Endometrium (tissue), 2 donors: ENCODE measurements around the gene SCAP.
A peak's percentile ranks its signal among the peaks of the same experiment; 100 is the strongest.
"Not testable (repeated sequence)": the region's sequence is repeated elsewhere in the genome, so short reads cannot be mapped to it uniquely, and the experiment has no call there.

Source experiments
- FAIRE-seq: peaks from 2 replicates; lab custom pipeline; 2012; peaks lifted over from hg19 to GRCh38; lab: Jason Lieb, UNC
- donor health status: control.
- donor health status: control.

SCAP gene

DNA sequence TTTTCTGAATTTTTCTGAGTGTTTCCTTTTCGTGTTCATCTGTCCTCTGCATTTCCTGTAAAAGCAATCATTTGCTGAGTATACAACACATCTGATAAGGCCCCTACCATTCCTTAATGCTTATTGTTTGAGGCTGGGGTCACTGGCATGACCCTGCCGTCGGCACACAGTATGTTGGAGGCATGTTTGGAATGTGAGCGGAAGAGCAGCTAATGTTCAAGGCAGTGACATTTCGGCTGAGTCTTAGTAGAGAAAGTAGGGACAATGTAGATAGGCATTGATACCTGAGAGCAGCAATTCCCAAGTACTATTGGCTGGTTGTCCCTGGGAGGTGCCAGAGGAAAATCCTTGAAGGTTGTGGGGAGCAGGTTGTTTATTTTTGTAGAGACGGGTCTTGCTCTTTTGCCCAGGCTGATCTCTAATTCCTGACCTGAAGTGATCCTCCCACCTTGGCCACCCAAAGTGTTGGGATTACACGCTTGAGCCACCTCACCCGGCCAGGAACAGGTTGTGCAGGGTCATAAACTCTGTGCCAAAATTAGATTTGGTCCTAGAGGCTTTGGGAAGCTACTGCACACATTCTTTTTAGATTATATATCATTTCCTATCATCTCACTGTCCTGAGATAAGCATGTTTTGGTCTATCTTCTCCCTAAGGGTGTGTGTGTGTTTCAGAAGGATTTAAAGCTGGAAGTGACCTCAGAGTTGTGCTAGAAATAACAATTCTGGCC lies 81.4 kb downstream of the SCAP start:
- no peak for FAIRE-seq

DNA sequence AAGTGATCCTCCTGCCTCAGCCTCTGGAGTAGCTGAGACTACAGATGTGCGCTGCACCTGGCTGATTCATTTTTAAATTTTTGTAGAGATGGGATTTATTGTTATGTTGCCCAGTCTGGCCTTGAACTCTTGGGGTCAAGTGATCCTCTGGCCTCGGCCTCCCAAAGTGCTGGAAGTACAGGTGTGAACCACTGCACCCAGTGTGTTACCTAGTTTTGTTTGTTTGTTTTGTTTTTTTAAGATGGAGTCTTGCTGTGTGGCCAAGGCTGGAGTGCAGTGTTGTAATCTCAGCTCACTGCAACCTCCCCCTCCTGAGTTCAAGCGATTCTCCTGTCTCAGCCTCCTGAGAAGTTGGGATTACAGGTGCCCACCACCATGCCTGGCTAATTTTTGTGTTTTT lies 82.8 kb downstream of the SCAP start:
- no peak for FAIRE-seq

DNA sequence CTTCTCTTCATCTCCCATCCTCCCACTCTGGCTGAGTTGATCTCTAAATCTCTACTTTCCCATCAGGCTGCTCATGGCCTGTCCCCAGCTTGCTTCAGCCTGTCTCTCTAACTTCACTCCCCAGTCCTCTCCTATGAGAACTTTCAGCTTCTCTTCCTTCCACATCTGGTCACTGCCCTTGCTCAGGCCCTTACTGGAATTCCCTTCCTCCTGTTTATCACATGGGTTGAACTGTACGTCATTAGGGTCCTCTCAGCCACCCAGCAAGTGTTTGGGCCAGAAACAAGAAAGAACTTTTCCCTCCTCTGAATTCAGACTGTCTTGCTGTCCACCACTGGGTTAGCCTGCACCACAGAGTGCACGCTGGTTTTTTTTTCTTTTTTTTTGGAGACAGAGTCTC lies 89.9 kb downstream of the SCAP start:
- FAIRE-seq: no peak

DNA sequence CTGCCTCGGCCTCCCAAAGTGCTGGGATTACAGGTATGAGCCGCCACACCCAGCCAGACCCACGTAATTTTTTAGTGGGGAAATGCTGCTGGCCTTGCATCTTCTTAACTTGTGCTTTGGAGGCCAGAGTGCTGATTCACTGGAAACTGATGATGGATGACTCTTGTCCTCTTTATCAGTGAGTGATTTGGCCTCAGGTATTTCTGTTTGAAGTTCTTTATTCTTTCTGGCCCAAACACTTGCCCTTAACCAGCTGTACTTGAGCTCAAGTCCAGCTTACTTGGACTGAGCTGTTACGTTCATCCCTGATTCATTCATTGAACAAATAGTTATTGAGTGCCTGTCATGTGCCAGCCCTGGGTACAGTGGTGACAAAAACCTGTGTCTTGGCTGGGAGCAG lies 90.7 kb downstream of the SCAP start:
- FAIRE-seq: no peak

DNA sequence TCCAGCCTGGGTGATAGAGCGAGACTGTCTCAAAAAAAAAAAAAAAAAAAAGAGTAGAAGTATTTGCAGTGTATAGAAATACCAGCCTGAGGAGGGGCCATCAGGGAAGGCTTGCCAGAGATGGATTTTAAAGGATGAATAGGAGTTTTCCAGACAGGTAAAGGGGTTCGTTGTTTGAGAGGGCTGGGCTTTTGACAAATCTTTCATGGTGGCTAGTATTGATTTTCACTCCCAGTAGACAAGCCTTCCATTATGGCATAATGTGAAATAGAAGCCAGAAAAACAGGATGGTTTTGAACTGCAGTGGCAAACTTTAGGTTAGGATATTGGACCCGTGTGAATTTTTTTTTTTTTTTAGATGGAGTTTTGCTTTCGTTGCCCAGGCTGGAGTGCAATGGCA lies 91.3 kb downstream of the SCAP start:
- no peak for FAIRE-seq

DNA sequence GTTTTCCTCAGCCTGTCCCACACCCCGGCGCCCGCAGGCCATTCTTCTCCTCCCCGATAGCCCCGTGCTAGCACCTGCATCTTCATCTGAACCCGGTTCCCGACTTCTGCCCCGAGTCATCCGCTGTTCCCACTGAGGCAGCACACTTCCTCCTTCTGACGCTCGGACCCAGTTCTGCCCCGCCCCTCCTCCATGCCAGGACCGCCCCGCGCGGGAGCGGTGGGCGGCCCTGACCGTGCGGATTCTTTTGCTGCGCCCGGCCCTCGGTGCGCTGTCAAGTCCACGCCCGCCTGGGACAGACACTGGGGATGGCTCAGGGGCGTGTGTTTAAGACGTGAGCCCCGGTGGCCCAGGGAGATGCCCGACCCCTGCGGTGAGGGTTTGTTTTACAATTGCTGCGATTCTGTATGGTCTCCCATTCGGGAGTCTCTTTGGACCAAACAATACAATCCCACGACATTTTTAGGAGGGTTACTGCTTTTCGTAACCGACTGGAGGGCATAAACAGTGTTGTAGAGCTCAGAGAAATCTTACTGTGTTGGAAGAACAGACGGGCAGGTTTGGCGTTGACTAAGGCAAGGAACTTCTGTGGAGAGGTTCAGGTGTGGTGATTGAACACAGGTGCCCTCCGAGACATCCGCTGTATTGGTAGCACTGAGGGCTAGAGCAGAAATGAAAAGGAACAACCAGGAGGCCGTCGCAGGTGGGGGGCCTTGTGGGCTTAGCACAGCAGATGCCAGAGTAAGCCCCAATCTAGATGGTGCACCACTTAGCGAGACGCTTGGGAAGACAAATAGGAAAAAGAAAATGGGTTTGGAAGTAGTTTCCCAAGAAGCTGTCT lies 94.2 kb downstream of the SCAP start:
- FAIRE-seq: no peak

DNA sequence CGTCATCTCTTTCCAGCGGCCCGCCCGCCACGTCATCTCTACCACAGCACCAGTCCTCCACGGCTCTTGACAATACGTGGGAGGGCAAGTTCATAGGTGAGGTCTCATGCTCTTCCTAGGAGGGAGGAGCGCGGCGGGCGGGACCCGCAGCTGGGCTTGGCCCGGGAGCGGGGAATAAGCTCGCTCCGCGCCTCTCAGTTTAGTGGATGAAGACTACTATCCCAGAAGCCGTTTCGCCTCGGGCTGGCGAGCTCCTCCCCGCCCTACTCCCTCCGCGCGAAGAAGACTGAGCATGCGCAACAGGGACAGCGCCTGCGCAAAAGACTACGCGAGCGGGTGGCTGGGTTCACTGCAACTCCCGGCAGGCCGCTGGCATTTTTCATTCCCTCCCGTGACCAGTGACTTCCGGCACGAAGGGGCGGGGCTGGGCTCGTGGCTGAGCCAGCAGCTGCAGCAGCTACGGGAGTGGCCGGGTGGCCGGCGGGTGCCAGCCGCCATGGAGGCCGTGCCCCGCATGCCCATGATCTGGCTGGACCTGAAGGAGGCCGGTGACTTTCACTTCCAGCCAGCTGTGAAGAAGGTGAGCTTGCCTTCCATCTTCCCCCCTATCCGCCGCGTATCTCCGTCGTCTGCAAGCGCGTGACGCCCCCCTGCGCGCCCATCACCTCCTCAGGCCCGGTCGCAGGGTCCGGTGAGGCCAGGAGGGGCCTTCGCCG lies 95.0 kb downstream of the SCAP start, which contains the start of gene PTPN23:
TSS of gene PTPN23 (plus strand) at position 421 of the 716 bp plus-strand sequence. CDS start at position 497, 76 bp downstream.
- FAIRE-seq: peak; percentile 88

DNA sequence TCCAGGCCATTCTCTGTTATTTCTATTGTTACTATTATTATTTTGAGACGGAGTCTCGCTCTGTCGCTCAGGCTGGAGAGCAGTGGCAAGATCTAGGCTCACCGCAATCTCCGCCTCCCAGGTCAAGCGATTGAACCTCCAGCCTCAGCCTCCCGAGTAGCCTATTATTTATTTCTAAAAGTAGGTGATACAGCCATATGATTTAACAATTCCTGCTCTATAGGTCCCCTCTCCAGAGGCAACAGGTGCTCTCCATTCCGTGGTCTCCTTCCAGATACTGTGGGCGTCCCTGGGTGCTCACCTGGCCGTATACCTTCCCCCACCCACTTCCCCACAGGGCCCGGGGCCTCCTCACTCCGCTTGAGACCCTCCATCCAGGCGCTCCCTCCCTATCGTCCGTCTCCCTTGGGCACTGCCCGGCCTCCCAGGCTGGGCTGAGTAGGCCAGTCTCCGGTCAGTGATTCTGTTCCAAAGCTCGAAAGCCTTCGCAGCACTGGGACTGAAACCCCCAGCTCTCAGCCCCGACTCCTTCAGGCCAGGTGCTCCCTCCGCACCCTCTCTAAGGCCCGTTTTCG lies 95.6 kb downstream of the SCAP start:
- FAIRE-seq: no peak

DNA sequence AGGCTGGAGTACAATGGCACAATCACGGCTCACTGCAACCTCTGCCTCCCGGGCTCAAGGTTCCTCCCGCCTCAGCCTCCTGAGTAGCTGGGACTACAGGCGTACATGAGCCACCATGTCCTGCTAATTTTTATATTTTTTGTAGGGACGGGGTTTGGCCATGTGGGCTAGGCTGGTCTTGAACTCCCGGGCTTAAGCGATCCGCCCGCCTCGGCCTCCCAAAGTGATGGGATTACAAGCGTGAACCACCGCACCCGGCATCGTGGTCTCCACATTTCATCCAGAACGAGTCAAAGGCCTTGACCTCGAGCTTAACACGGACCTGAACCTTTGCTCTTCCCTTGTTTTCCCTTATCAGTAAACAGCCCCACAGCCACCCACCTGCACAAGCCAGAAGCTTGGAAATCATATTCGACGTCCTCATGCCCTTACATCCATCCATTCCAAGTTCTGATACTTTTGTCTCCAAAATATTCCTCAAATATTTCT lies 96.3 kb downstream of the SCAP start:
- no peak for FAIRE-seq

DNA sequence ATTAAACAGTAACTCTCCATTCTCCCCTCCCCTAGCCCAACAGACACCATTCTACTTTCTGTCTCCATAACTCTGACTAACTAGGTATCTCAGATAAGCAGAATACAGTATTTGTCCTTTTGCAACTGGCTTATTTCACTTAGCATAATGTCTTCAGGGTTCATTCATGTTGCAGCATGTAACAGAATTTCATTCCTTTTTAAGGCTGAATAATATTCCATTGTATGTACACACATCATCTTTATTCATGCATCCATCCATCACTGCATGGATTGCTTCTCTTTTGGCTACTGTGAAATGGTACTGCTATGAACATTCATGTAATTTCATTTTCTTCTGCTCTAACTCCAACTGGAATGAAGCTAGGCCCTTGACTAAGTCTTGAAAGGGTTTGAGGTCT lies 96.9 kb downstream of the SCAP start:
- FAIRE-seq: no peak

DNA sequence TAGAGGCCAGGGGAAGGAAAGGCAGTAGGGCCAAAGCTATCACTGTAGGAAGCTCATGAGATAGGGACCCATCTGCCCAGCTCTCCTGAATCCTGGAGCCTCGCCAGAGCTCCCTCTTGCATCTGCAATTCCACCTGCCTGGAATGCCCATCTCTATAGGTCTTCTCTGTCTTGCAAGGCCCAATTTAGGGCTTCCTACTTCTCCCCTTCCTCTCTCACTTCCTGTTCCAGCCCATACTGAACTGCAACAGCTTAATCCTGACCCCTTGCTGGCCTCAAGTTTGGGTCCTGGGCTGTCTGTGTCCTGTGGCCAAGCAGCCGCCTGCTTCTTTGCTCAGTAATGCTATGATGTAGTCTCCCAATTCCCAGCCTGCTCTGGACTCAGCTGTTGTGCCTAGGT lies 98.6 kb downstream of the SCAP start:
- FAIRE-seq: no peak

DNA sequence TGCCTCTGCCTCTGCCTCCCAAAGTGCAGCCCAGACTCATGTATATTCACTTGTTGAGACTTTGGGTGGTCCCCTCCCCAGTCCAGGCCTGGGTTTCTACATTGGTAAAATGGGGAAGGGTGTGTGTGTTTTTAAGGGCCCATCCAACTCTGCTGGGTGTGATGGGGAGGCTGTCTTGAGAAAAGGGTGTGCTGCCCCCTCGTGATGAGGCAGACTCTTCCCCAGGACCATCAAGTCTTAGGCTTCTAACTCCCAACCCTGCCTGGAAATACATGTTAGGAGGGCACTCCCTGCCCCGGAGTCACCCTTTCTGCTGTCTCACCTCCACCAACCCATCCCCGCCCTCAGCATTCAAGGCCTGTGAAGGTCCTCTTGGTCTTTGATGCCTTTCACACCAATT lies 99.3 kb downstream of the SCAP start:
- FAIRE-seq: no peak

DNA sequence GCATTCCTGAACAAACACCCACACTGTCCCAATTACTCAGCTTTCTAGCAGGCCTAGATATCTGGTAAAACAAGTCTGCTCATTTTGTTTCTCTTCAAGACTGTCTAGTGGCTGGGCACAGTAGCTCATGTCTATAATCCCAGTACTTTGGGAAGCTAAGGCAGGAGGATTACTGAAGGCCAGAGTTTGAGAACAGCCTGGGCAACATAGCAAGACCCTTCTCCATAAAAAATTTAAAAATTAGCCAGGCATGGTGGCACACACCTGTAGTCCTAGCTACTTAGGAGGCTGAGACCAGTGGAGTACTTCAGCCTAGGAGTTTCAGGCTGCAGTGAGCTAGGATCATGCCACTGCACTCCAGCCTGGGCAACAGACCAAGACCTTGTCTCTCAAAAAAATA lies 101.2 kb downstream of the SCAP start:
- FAIRE-seq: no peak

DNA sequence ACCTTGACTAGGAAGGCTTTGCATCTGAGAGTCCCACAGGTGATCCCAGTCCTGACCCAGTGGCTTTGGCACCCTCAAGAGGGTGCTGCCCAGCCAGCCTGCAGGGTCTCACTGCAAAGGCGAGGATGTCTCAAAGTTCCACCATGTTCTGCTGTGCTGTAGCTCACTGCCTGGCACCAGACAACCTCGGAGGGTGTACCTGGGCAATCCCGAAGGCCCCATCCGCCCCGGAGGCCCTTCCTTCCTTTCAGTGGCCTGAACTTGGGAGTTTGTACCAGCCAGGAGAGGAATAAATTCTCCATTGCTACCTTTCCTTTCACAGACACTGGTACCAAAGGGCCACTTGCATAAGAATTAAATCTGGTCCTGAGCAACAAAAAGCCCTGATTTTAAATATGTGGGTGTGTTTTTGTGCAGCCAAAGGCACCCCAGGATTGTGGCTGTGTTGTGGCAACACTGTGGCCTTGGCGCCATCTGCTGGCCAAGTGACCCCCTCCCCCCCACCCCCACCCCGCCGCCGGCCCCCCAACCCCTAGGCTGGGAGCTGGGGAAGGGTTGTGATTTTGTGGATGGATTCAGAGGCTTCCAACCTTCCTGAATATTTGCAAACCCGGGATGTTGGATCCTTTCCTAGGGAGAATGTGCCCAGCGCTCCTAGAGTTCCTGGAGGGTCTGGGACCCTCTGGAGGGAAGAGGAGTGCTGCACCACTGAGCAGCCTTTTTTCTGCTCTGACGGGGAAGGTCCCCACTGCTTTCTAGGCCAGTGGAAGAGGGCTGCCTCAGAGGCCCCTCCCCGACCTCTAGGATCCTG lies 104.6 kb downstream of the SCAP start:
- no peak for FAIRE-seq

DNA sequence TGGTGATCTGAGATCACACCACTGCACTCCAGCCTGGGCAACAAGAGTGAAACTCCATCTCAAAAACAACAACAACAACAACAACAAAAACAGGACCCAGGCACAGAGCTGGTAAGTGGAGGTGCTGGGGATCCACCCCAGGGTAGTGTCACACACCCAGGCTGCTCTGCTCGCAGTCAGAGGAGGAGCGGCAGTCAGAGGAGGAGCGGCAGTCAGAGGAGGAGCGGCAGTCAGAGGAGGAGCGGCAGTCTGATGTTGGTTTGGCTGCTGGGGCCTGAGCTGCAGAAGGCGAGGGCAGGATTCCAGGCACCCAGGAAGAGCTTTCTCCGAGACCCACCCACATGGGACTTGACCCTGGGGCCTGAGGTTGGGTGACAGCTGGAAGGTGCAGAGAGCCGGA lies 105.7 kb downstream of the SCAP start:
- not testable (repeated sequence) for FAIRE-seq

DNA sequence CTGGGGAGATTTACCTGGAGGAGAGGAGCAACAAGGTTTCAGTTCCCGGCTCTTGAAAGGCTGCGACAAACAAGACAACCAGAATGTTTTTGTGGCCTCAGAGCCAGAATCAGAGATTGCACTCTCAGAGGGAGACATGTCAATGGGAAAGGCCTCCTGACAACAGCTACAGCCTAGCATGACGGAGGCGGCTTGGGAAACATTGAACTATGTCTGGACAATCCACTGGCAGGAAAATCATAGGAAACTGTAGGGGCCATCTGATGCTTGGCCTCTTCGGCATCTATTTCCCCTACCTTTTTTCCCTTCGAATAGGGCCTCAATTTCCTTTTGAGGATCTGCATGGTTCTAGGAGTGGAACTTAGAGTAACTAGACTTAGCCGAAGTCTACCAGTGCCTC lies 108.1 kb downstream of the SCAP start:
- no peak for FAIRE-seq

DNA sequence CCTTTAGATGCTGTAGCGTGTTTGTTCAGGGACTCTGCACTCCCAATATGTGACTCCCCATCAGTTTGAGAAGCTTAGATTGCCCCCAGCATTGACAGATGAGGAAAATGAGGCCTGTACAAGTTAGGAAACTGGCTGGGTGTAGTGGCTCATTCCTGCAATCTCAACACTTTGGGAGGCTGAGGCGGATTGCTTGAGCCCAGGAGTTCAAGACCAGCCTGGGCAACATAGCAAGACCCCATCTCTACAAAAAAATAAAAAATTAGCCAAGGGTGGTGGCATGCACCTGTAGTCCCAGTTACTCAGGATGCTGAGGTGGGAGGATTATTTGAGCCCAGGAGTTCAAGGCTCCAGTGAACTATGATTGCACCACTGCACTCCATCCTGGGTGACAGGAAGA lies 108.9 kb downstream of the SCAP start:
- FAIRE-seq: no peak

DNA sequence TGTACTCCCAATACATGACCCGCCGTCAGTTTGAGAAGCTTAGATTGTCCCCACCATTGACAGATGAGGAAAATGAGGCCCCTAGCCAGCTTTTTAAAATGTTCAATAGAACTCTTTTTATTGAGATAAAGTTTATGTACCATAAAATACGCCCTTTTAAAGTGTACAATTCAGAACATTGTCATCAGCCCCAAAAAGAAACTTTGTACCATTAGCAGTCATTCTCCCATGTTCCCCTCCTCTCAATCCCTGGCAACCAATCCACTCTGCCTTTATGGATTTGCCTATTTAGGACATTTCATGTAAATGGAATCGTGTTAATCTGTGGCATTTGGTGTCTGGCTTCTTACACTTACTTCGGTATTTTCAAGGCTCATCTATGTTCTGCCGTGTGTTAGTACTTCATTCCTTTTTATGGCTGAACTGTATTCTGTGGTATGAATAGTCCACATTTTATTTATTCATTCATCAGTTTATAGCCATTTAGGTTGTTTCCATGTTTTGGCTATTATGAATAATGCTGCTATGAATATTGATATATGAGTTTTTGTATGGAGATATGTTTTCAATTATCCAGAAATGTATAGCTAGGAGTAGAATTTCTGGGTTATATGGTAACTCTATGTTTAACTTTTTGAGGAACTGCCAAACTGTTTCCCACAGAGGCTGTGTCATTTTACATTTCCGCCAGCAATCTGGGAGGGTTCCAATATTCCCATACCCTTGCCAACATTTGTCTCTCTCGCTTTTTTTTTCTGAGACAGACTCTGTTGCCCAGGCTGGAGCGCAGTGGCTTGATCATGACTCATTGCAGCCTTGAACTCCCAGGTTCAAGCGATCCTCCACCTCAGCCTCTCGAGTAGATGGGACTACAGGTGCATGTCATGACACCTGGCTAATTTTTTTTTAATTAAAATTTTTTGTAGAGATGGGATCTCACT lies 110.3 kb downstream of the SCAP start:
- FAIRE-seq: no peak
